Activated CD4-positive, alpha-beta T cell treated with anti-CD3 and anti-CD28 coated beads for 48 hours (primary cell): Measurements from ENCODE around the gene BACE2.
"Not testable (repeated sequence)": the region's sequence is repeated elsewhere in the genome, so short reads cannot be mapped to it uniquely, and the experiment has no call there.

Experiments
- DNase-seq: peaks from one replicate; pipeline ENCODE4 v3.0.0-alpha.2; 2020

BACE2 gene

DNA sequence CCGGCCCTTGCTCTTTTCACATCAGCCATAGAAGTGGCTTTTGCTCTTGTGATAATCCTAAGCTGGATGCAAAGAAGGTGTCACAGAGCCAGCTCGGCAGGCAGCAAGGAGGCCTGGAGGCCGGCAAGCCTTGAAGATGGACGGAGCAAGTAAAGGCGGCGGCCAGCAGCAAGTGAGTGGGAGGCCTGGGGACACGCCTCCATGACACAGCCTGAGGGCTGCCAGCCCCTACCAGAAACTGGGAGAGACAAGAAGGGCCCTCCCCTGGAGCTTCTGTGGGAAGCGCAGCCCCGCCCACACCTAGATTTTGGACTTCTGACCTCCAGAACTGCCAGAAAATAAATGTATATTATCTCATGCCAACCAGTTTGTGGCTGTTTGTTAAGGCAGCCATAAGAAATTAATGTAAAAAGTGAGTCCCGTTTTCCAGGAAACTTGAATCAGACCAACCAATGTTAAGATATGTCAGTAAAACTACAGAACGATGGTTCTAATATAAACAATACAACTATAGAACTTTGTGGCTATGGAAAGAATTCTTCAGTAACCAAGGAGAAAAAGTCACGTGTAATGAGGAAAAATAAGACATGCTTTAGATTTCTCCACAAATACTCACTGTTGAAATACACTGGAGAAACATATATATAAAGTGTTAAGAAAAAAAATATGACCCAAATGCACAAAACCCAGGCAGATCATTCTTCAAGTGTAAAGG lies 49.9 kb downstream of the BACE2 start:
- DNase-seq: no peak

DNA sequence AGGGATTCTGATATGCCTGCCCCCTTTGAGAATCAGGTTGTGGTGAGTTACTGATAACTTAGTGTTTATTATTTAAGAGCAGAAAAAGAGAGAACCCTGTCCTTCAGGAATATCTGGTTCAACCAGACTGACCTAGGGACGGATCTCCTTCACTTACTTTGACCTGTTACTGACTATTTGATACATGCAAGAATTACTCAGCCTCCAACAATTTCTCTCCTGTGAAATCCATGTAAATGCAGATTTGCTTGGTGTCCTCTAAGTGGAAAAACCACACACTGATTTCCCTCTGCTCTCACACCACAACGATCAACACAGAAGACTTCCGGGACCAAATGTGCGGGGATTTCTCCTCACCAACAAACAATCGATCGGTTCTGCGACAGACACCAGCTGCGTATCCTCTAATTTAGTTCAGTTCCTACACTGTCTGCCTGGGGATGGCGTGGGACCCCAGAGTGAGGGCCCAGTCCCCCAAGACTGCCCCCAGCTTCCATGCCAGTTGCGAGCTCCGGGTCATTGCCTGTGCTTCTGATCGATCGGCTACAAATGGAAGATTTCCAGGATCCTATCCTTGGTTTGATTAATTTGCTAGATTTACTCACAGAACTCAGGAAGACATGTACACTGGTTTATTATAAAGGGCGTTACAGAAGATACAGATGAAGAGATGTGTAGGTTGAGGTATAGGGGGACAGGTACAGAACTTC lies 51.7 kb downstream of the BACE2 start:
- no peak for DNase-seq

- no peak for DNase-seq
Measured at GRCh38 chr21:41220208-41220733, 52.3 kb downstream of the BACE2 start.

DNA sequence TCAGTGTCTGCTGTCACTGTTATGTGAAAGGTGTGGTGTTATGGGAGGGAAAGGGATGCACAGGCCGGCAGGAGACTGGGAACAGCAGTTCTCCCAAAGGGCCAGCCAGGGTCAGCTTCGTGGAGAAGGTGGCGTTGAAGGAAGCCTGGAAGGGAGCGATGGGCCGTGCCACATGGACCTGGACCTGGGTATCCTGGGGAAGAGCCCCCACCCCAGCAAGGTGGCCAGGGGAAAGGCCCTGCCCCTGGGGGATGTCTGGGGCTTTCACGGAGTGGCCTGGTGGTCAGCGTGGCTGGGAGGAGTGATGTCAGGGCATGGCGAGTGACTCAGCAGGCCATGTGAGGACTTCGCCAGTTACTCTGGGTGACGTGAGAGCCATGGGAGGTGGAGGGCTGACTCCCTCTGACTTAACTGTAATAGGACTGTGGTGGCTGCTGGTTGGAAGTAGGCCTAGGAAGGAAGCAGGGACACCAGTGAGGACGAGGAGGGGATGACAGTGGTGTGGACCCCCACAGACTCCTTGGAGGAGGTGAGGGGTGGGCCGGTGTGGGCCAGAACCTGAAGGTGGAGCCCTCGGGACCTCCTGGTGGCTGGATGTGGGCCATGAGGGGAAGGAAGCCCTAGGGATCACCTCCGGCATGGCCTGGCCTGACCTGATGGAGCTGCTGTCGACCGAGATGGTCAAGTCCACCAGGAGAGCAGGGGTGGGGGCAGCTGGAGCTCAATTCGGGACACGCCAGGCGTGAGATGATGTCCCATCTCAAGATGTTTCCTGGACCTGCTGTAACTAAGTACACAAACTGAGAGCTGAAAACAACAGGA lies 54.5 kb downstream of the BACE2 start:
- DNase-seq: no peak

GRCh38 chr21:41226853-41227252 lies 58.9 kb downstream of the BACE2 start:
- no peak for DNase-seq

- no peak for DNase-seq
Measured at GRCh38 chr21:41227357-41228005, 59.5 kb downstream of the BACE2 start.

GRCh38 chr21:41228006-41228370 lies 60.0 kb downstream of the BACE2 start:
- DNase-seq: no peak

DNA sequence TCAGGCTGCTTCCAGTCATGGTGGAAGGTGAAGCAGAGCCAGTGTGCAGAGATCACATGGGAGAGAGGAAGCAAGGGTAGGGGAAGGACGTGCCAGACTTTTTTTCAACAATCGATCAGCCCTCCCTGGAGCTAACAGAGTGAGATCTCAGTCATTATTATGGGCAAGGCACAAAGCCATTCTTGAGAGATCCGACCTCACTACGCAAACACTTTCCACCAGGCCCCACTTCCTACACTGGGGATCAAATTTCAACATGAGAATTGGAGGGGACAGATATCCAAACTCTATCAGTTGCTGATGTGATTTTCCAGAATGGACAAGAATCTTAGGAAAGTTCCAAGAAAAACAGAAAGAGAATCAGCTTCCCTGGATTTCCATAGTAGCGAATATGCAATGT lies 60.5 kb downstream of the BACE2 start:
- no peak for DNase-seq

DNA sequence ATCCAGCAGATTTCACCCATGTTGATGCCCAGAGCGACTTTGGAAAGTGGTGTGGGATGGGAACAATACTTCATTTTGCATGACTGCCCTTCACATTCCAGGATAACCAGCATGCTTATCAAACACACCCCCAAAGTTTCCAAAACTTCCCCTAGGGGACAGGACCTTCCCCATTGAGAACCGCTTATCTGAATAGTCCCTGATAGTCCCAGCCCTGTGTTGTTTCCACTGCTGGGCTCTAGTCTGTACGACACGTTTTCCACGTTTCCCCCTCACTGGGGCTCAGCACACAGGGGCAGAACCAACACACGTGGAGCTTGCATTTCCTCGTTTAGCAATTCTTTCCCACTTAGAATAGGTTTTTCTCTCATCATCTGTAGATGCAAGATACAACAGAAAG lies 61.0 kb downstream of the BACE2 start:
- no peak for DNase-seq

DNA sequence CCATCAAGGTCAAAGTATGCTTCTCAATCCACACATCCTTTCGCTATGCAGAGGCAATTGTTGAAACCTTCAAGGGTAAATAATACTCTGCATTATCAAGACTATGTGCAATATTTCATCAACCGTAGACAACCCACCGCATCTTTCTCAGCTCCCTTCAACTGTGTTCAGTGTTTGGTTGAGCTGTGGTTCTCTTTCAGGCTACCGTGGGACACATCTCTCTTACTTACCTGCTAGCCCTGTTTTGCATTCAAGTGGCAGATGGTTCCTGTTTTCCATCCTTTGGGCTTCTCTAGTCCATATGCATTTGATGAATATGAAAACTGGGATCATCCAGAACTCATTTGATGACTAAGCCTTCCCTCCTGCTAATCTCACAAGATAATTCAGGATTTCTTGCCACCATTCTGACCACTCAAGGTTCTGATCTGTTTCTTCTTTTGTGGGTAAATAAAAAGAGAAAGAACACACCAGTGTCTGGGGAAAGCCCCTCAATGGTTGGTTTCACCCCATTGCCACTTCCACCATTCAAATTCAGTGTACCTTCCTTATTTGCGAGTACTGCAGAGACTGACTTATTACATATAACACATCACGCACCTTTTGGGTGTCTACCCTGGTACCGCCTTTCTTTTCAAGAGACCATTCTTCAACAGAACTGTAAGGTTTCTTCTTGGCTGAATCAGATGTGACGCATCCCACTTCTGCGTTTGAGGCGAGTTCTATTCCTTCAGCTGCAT lies 61.7 kb downstream of the BACE2 start:
- no peak for DNase-seq

GRCh38 chr21:41230497-41230896 lies 62.5 kb downstream of the BACE2 start:
- no peak for DNase-seq

GRCh38 chr21:41231060-41231459 lies 63.1 kb downstream of the BACE2 start:
- no peak for DNase-seq

DNA sequence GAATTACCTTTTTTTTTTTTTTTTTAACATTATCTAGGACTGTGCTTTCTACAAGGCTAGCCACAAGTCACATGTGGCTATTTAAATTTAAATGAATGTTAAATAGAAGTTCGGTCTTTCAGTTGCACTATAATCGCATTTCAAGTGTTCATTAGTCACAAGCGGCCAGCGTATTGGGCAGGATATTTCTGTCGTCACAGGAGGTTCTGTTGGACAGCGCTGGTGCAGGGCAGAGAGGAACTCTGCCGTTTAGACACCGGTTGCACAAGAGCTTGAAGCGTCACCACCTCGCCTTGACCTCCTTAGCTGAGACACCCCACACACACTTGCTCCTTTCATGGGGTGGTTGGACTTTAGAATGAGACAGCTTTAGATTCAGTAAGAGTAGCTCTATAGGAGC lies 64.1 kb downstream of the BACE2 start:
- DNase-seq: no peak

- no peak for DNase-seq
Measured at GRCh38 chr21:41233916-41234315, 66.0 kb downstream of the BACE2 start.

DNA sequence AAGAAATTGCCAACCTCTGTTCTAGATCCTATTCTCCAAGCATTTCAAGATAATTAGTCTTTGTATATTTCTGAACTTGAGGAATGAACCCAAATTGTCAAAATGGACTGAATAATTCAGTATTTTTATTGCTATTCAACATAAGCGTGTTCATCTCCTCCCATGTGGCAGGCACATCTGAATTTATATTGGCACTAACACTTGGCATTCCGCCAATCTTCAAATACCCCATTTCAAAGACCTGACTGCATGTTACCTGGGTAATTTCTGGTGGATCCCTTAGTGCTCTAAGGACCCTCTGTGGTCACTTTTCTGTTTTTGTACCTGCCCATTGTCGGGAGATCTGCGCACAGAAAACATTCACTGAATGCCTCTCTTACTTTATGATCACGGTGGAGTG lies 66.6 kb downstream of the BACE2 start:
- DNase-seq: no peak

DNA sequence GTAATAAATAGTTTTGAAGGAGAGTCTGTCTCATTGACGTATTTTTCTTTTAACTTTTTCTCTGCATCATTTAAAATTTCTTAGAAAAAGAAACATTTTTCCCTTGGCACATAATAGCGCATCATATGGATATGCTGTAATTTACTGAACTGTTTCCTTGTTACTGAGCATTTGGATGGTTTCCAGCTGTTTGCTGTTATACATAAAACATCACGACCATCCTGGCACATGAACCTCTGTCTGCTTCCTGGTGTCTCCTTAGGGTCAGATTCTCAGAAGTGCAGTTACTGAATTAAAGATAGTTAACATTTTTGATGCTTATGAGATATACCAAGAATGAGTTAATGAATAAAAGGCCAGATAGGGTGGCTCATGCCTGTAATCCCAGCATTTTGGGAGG lies 67.2 kb downstream of the BACE2 start:
- no peak for DNase-seq

- no peak for DNase-seq
Measured at GRCh38 chr21:41236352-41236973, 68.5 kb downstream of the BACE2 start.

DNA sequence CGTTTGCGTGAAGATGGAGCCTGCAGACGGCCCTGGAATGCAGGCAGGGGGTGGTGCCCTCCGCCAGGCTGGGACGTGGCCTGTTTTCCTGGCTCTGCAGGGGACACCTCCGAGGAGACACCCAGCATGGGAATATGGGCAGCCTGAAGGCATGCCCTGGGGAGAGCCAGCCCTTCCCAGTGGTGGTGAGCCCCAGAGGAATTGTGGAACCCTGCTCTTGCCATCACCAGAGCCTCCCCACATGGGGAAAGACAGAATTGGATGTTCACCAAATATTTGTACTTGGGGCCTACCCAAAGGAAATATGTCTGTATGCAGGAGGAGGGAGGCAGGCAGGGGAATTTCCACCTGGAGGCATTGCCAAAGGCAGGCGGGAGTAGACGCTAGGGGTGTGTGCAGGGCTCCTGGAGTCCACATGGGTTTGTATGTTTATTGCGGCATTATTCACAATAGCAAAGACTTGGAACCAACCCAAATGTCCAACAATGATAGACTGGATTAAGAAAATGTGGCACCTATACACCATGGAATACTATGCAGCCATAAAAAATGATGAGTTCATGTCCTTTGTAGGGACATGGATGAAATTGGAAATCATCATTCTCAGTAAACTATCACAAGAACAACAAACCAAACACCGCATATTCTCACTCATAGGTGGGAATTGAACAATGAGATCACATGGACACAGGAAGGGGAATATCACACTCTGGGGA lies 70.3 kb downstream of the BACE2 start:
- DNase-seq: not testable (repeated sequence)

- DNase-seq: no peak
Measured at GRCh38 chr21:41240040-41240439, 72.1 kb downstream of the BACE2 start.

DNA sequence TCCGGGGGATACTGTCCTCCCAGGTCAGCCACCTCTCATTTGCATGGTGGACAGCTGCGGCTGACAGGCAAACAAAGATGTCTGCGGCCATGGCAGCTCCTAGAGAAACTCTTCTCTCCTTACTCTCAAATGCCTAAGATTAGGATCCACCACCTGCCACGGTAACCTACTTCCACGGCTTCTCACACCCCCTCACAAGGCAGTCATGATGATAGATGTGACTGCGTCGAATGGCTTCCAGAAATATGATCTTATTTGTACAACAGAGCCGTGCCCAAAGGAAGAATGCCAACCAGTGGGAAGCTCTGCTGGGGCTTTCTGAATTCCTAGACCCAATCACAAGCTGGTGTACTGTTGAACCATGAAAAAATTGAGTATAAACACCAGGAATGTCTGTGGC lies 73.4 kb downstream of the BACE2 start:
- DNase-seq: no peak

- no peak for DNase-seq
Measured at GRCh38 chr21:41242238-41242829, 74.4 kb downstream of the BACE2 start.
